SK-N-SH treated with all-trans-retinoic acid at 6 μM for 48 hours (cell line): ENCODE results near the gene FAM171A1.

Source experiments
- ATAC-seq: fragments of 200-7000 bp; cut with Tn5 transposase; 3 replicates; pipeline ENCODE4 v1.9.1; 2020; ENCODE audit warnings: mild to moderate bottlenecking, moderate library complexity
- ARNTL ChIP-seq: fragments of 450-650 bp; formaldehyde crosslinking; IDR thresholded peaks from 2 replicates; pipeline ENCODE4 v1.5.0; 2020; ENCODE audit warnings: low read depth, mild to moderate bottlenecking, moderate library complexity, borderline replicate concordance
- BACH2 ChIP-seq: fragments of 250-450 bp; sonication (Bioruptor Pico); IDR thresholded peaks from 2 replicates; pipeline ENCODE4 v1.9.0; 2021; ENCODE audit warnings: mild to moderate bottlenecking, borderline replicate concordance
- CSDC2 ChIP-seq: fragments of 250-450 bp; sonication (Bioruptor Pico); IDR thresholded peaks from 2 replicates; pipeline ENCODE4 v1.5.0; 2020; ENCODE audit warnings: mild to moderate bottlenecking, moderate library complexity
- ESRRG ChIP-seq: fragments of 250-450 bp; sonication (Bioruptor Pico); IDR thresholded peaks from 2 replicates; pipeline ENCODE4 v1.6.1; 2021; ENCODE audit warnings: mild to moderate bottlenecking
- GLIS3 ChIP-seq: fragments of 250-450 bp; sonication (Bioruptor Pico); IDR thresholded peaks from 2 replicates; pipeline ENCODE4 v1.5.0; 2020; ENCODE audit warnings: mild to moderate bottlenecking, moderate library complexity
- ISL1 ChIP-seq: fragments of 250-450 bp; sonication (Bioruptor Pico); IDR thresholded peaks from 2 replicates; pipeline ENCODE4 v2.1.2; 2022; ENCODE audit warnings: mild to moderate bottlenecking, moderate library complexity
- OSR1 ChIP-seq: fragments of 250-450 bp; sonication (Bioruptor Pico); IDR thresholded peaks from 2 replicates; pipeline ENCODE4 v1.8.0; 2022; ENCODE audit warnings: moderate library complexity, mild to moderate bottlenecking, inconsistent platforms
- RARB ChIP-seq: fragments of 250-450 bp; sonication (Bioruptor Pico); IDR thresholded peaks from 2 replicates; pipeline ENCODE4 v1.8.0; 2021; ENCODE audit warnings: mild to moderate bottlenecking, moderate library complexity
- TCF4 ChIP-seq: fragments of 250-450 bp; sonication (Bioruptor Pico); IDR thresholded peaks from 2 replicates; pipeline ENCODE4 v1.8.0; 2021; ENCODE audit warnings: mild to moderate bottlenecking, moderate library complexity, borderline replicate concordance
- TOX ChIP-seq: fragments of 250-450 bp; sonication (Bioruptor Pico); IDR thresholded peaks from 2 replicates; pipeline ENCODE4 v1.8.0; 2021; ENCODE audit warnings: mild to moderate bottlenecking, moderate library complexity, borderline replicate concordance
- ZC3H10 ChIP-seq: fragments of 250-450 bp; sonication (Bioruptor Pico); IDR thresholded peaks from 2 replicates; pipeline ENCODE4 v1.5.1; 2021; ENCODE audit warnings: mild to moderate bottlenecking, moderate library complexity
- ZFP3 ChIP-seq: fragments of 250-450 bp; sonication (Bioruptor Pico); IDR thresholded peaks from 2 replicates; pipeline ENCODE4 v1.5.0; 2020; ENCODE audit warnings: mild to moderate bottlenecking, moderate library complexity
- ZFP30 ChIP-seq: fragments of 450-650 bp; formaldehyde crosslinking; IDR thresholded peaks from 2 replicates; pipeline ENCODE4 v1.5.0; 2022; ENCODE audit warnings: mild to moderate bottlenecking, moderate library complexity
- ZNF565 ChIP-seq: fragments of 450-650 bp; formaldehyde crosslinking; conservative IDR thresholded peaks from 2 replicates; pipeline ENCODE4 v1.5.0; 2020; ENCODE audit warnings: low read depth, mild to moderate bottlenecking, moderate library complexity
- ZNF70 ChIP-seq: fragments of 450-650 bp; formaldehyde crosslinking; IDR thresholded peaks from 2 replicates; pipeline ENCODE4 v1.5.0; 2020; ENCODE audit warnings: mild to moderate bottlenecking, moderate library complexity
- TF ChIP-seq, protein P1 (sequence below): fragments of 250-450 bp; sonication (Bioruptor Pico); IDR thresholded peaks from 2 replicates; pipeline ENCODE4 v1.5.0; 2020; ENCODE audit warnings: mild to moderate bottlenecking, moderate library complexity
- TF ChIP-seq, protein P2 (sequence below): fragments of 250-450 bp; sonication (Bioruptor Pico); IDR thresholded peaks from 2 replicates; pipeline ENCODE4 v1.8.0; 2021; ENCODE audit warnings: low read depth, mild to moderate bottlenecking, moderate library complexity, borderline replicate concordance
- TF ChIP-seq, protein P3 (sequence below): fragments of 250-450 bp; sonication (Bioruptor Pico); IDR thresholded peaks from 2 replicates; pipeline ENCODE4 v1.5.1; 2021; ENCODE audit warnings: mild to moderate bottlenecking, moderate library complexity

Gene FAM171A1

DNA sequence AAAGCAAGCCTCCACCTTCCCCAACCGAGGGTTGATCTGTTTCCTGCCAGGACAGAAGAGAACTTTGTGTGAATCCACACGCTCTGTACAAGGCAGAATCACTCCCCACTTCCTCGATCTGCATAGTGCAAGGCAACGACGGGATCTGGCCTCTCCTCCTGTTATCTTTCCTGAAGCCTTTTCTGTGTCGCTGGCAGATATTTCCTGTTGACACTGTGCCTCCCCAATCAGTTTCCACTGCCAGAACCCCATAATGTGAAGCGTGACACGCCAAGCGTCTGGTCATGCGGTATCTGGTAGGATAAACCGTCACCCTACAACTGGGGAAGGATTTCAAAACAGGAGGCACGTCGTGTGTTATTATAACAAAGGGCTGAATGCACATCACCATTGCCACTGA lies 57.2 kb downstream of the FAM171A1 start:
- peak; percentile 70 for ATAC-seq
- TF ChIP-seq TCF4 (CRISPR knock-in tag) (peak; percentile 51; the same call in 1 of the 2 replicates), ARNTL (CRISPR knock-in tag) (no peak)
- TF ChIP-seq, protein P1, sequence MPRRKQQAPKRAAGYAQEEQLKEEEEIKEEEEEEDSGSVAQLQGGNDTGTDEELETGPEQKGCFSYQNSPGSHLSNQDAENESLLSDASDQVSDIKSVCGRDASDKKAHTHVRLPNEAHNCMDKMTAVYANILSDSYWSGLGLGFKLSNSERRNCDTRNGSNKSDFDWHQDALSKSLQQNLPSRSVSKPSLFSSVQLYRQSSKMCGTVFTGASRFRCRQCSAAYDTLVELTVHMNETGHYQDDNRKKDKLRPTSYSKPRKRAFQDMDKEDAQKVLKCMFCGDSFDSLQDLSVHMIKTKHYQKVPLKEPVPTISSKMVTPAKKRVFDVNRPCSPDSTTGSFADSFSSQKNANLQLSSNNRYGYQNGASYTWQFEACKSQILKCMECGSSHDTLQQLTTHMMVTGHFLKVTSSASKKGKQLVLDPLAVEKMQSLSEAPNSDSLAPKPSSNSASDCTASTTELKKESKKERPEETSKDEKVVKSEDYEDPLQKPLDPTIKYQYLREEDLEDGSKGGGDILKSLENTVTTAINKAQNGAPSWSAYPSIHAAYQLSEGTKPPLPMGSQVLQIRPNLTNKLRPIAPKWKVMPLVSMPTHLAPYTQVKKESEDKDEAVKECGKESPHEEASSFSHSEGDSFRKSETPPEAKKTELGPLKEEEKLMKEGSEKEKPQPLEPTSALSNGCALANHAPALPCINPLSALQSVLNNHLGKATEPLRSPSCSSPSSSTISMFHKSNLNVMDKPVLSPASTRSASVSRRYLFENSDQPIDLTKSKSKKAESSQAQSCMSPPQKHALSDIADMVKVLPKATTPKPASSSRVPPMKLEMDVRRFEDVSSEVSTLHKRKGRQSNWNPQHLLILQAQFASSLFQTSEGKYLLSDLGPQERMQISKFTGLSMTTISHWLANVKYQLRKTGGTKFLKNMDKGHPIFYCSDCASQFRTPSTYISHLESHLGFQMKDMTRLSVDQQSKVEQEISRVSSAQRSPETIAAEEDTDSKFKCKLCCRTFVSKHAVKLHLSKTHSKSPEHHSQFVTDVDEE (CRISPR knock-in tag), result peak; percentile 22; the same call in 1 of the 2 replicates
- TF ChIP-seq, all 23 proteins: peak for 2

DNA sequence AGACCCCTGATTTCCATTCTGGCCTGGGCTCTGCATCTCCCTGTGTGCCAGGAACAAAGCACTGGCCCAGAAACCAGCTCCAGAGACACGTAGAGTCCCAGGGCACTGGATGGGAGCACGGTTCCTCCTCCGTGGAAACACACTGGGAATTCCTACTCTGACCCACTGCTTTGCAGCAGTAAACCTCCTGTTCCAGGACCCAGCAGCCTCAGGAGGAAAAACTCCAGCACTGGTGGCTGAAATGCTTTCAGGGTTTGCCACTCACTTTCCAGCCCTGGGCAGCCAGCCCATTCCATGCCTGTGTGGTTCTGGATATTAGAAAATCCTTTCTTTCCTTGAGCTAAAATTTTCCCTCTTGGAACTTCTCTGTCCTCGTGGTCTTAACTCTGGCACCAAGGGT lies 58.0 kb downstream of the FAM171A1 start:
- no peak for TF ChIP-seq RARB (CRISPR knock-in tag)
- TF ChIP-seq ZC3H10 (CRISPR knock-in tag), result no peak
- TF ChIP-seq, all 23 proteins: peak for 0
- peak; percentile 75 for ATAC-seq

DNA sequence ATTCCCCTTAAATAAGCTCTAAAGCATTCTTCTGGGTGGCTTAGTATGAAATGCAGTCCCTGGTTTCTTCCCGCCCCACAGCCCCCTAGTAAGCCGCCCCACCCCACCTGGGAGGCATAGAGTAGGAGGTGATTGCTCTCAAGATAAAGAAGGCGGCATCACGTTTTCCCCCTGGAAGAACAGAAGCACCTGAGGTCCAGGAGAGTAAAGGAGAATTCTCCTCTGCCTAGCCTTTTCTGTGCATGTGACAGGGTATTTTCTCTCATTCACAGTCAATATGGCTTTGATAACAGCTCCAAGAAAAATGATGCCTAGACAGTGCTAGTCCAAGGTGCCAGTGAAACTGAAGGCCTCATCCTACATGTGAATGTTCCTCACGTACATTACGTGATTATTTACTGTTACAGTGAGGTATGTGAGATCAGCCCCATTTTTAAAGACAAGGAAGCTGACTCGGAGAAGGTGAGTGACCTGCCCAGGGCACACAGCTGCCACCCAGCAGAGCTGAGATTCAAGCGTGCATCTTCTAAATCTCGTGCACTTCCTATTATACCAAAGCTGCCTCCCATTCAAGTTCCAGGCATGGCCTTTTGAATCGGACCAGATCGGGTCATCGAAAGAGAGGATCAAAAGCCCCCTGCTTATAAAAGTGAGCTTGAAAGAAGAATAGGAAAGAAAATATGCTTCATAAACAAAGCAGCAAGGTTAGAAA lies 59.4 kb downstream of the FAM171A1 start:
- no peak for ATAC-seq
- TF ChIP-seq BACH2, result no peak
- TF ChIP-seq CSDC2 (CRISPR knock-in tag), result no peak
- TF ChIP-seq, protein P1 (CRISPR knock-in tag), result no peak

DNA sequence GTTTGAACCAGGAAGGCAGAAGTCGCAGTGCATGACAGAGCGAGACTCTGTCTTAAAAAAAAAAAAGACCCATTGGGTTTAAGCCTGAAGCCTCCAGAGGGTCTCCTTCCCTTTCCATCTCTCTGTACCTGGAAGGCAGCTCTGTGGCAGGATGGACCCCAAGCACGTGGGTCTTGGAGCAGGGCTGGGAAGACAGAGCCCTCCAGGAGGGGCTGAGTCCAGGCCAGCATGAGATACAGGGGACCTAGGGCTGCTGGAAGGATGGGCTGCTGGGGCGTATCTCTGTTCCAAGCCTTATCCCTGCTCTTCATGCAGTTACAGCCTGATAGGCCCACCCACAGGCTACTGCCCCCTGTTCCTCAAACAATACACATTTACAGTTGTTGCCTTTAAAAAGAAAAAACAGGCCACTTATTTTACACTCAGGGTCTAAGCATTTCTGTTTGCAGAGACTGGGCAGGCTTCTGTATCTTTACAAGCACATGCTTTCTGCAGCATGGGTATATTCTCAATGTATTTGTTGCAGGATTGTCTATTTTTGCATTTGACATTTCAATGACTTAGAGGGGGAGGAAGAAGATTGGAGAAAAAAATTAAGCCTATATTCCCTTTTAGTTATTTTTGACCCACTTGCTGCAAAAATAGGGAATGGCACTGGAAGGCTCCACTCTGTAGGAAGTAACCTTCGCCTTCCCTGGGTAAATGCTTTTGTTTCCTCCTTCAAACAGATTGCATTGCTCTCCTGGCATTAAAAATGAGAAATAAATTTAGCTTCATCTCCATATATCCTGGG lies 60.1 kb downstream of the FAM171A1 start:
- no peak for ATAC-seq
- TF ChIP-seq RARB (CRISPR knock-in tag), result no peak
- TF ChIP-seq OSR1 (CRISPR knock-in tag), result no peak
- TF ChIP-seq GLIS3 (CRISPR knock-in tag), result no peak
- no peak for TF ChIP-seq ZFP30
- no peak for TF ChIP-seq ZFP3 (CRISPR knock-in tag)
- no peak for TF ChIP-seq ZC3H10 (CRISPR knock-in tag)
- TF ChIP-seq ISL1 (CRISPR knock-in tag), result no peak
- no peak for TF ChIP-seq BACH2
- TF ChIP-seq, protein P2, sequence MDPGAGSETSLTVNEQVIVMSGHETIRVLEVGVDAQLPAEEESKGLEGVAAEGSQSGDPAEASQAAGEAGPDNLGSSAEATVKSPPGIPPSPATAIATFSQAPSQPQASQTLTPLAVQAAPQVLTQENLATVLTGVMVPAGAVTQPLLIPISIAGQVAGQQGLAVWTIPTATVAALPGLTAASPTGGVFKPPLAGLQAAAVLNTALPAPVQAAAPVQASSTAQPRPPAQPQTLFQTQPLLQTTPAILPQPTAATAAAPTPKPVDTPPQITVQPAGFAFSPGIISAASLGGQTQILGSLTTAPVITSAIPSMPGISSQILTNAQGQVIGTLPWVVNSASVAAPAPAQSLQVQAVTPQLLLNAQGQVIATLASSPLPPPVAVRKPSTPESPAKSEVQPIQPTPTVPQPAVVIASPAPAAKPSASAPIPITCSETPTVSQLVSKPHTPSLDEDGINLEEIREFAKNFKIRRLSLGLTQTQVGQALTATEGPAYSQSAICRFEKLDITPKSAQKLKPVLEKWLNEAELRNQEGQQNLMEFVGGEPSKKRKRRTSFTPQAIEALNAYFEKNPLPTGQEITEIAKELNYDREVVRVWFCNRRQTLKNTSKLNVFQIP (CRISPR knock-in tag), result no peak
- TF ChIP-seq, protein P3, sequence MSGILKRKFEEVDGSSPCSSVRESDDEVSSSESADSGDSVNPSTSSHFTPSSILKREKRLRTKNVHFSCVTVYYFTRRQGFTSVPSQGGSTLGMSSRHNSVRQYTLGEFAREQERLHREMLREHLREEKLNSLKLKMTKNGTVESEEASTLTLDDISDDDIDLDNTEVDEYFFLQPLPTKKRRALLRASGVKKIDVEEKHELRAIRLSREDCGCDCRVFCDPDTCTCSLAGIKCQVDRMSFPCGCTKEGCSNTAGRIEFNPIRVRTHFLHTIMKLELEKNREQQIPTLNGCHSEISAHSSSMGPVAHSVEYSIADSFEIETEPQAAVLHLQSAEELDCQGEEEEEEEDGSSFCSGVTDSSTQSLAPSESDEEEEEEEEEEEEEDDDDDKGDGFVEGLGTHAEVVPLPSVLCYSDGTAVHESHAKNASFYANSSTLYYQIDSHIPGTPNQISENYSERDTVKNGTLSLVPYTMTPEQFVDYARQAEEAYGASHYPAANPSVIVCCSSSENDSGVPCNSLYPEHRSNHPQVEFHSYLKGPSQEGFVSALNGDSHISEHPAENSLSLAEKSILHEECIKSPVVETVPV (CRISPR knock-in tag), result no peak
- no peak for TF ChIP-seq ZNF565 (CRISPR knock-in tag)
- TF ChIP-seq ZNF70 (CRISPR knock-in tag), result no peak
- TF ChIP-seq ESRRG (CRISPR knock-in tag), result no peak
- no peak for TF ChIP-seq TCF4 (CRISPR knock-in tag)
- no peak for TF ChIP-seq TOX
